Measurements from ENCODE around the gene ANGPTL4. TPM values are rescaled to one million over a fixed set of nuclear protein-coding genes. Genes with fewer than 3 reads are reported as not detected.

ANGPTL4 gene
- total and polyA plus RNA-seq, 2 experiments from 2014 or later, result 1.9 to 2.2 TPM

DNA sequence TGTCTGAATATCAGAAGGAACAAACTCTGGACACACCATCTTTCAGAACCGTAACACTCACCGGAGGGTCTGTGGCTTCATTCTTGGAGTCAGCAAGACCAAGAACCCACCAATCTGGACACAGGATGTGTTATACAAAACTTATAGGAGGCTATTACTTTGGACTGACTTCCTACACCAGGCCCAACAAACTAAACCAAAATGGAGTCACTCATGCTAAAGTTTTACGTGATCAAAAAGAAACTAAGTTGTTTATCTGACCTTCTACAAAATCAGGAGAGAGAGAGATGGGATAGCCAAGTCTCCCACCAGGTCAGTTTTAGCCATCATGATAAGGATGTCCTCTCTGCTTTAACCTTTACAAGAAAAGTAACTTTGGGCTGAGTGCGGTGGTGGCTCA lies 23.0 kb downstream of the ANGPTL4 start:
- H3K36me3 Mint-ChIP-seq (ENCODE audit: low read depth), result peaks cover 21% of the 10 kb centered on the region
- Histone ChIP-seq H3K9me2 (ENCODE audit: insufficient read depth) (no peaks in the 10 kb centered on the region), H4K20me1 (replicated peaks; ENCODE audit: insufficient read depth) (peaks cover 9% of the 10 kb centered on the region), H2AFZ (no peak overlapping the region), H3K4me1 (ENCODE audit: insufficient read depth) (peaks cover 10% of the 10 kb centered on the region; the same call in 1 of the 2 replicates), H3K4me2 (no peak overlapping the region), H3K27me3 (ENCODE audit: insufficient read depth) (no peaks in the 10 kb centered on the region), H3K79me2 (replicated peaks; ENCODE audit: insufficient read depth) (peaks cover 12% of the 10 kb centered on the region), H3K4me3 (no peak overlapping the region), H3F3A (replicated peaks; ENCODE audit: low read depth) (peaks cover 6% of the 10 kb centered on the region; the same call in 1 of the 2 replicates), H3K36me3 (ENCODE audit: insufficient read depth) (no peaks in the 10 kb centered on the region), H3K27ac (ENCODE audit: low read depth) (no peak overlapping the region)
- DNase-seq (ENCODE audit: low spot score) (no peak), ATAC-seq (no peak)
- H3K4me3 Mint-ChIP-seq, result no peak overlapping the region; the same call in 2 of the 3 replicates
- peaks cover 8% of the 10 kb centered on the region; the same call in 2 of the 3 replicates for H3K4me1 Mint-ChIP-seq
- no peak overlapping the region for H3K27ac Mint-ChIP-seq
- H3K9me3 Mint-ChIP-seq, result peaks cover 20% of the 10 kb centered on the region
- H3K27me3 Mint-ChIP-seq (ENCODE audit: insufficient read depth, low read depth, poor library complexity), result peaks cover 12% of the 10 kb centered on the region
- no peak for TF ChIP-seq ZNF114 (CRISPR knock-in tag; IDR thresholded peaks at IDR 0.05)
- TF ChIP-seq ETS1 (IDR thresholded peaks at IDR 0.05), result no peak
- TF ChIP-seq JUNB (IDR thresholded peaks at IDR 0.05; ENCODE audit: unreplicated experiment), result no peak
- no peak for TF ChIP-seq NANOG (IDR thresholded peaks at IDR 0.05; ENCODE audit: borderline replicate concordance)
- no peak for TF ChIP-seq ZNF331 (CRISPR knock-in tag; IDR thresholded peaks at IDR 0.05; ENCODE audit: low read depth)
- TF ChIP-seq EZH2 (IDR thresholded peaks at IDR 0.05; ENCODE audit: low read depth, unreplicated experiment), result no peak
- TF ChIP-seq EZH2phosphoT487 (IDR thresholded peaks at IDR 0.05; ENCODE audit: unreplicated experiment), result no peak
- no peak for TF ChIP-seq CTCF (conservative IDR thresholded peaks at IDR 0.05; ENCODE audit: low read depth in 2 of 2)
- TF ChIP-seq CREB1 (CRISPR knock-in tag; IDR thresholded peaks at IDR 0.05; ENCODE audit: low read depth), result no peak
- TF ChIP-seq, protein P1, sequence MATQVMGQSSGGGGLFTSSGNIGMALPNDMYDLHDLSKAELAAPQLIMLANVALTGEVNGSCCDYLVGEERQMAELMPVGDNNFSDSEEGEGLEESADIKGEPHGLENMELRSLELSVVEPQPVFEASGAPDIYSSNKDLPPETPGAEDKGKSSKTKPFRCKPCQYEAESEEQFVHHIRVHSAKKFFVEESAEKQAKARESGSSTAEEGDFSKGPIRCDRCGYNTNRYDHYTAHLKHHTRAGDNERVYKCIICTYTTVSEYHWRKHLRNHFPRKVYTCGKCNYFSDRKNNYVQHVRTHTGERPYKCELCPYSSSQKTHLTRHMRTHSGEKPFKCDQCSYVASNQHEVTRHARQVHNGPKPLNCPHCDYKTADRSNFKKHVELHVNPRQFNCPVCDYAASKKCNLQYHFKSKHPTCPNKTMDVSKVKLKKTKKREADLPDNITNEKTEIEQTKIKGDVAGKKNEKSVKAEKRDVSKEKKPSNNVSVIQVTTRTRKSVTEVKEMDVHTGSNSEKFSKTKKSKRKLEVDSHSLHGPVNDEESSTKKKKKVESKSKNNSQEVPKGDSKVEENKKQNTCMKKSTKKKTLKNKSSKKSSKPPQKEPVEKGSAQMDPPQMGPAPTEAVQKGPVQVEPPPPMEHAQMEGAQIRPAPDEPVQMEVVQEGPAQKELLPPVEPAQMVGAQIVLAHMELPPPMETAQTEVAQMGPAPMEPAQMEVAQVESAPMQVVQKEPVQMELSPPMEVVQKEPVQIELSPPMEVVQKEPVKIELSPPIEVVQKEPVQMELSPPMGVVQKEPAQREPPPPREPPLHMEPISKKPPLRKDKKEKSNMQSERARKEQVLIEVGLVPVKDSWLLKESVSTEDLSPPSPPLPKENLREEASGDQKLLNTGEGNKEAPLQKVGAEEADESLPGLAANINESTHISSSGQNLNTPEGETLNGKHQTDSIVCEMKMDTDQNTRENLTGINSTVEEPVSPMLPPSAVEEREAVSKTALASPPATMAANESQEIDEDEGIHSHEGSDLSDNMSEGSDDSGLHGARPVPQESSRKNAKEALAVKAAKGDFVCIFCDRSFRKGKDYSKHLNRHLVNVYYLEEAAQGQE (IDR thresholded peaks at IDR 0.05; ENCODE audit: unreplicated experiment), result no peak
- no peak for TF ChIP-seq POLR2AphosphoS5 (IDR thresholded peaks at IDR 0.05; ENCODE audit: low read depth)
- no peak for TF ChIP-seq STAT1 (IDR thresholded peaks at IDR 0.05; ENCODE audit: unreplicated experiment)
- TF ChIP-seq ZNF462 (CRISPR knock-in tag; IDR thresholded peaks at IDR 0.05), result no peak

Measured in GM23338 (cell line).